ENCODE measurements around the gene PLXNA2.

Gene PLXNA2

DNA sequence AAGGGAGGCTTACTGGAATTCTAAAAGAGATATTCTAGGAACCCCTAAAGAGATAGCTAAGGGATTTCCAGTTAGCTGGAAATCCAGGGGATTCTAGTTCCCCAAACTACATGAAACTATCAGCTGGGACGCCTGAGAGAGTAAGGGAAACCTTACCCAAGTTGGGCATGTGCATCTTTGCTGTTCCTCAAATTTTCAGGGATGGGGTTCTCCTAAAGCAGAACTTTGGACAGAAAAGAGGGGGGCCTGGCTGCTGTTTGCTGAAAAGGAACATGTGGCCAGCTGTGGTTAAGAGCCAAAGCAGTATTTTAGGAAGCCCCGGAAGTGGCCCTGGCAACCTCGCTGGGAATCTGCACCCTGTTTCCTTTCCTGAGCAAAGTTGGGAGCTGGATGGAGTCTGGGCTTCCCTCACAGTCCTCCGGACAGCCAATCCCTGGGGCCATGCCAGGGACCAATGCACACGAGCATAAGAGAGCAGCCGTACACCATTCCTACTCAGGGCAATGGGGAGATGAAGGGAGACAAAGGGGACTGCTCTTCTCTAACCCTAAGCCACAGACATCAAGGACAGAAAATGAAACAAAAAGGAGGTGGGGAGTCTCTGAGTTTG is 154.3 kb downstream of the PLXNA2 start:
- TF ChIP-seq, protein P1, sequence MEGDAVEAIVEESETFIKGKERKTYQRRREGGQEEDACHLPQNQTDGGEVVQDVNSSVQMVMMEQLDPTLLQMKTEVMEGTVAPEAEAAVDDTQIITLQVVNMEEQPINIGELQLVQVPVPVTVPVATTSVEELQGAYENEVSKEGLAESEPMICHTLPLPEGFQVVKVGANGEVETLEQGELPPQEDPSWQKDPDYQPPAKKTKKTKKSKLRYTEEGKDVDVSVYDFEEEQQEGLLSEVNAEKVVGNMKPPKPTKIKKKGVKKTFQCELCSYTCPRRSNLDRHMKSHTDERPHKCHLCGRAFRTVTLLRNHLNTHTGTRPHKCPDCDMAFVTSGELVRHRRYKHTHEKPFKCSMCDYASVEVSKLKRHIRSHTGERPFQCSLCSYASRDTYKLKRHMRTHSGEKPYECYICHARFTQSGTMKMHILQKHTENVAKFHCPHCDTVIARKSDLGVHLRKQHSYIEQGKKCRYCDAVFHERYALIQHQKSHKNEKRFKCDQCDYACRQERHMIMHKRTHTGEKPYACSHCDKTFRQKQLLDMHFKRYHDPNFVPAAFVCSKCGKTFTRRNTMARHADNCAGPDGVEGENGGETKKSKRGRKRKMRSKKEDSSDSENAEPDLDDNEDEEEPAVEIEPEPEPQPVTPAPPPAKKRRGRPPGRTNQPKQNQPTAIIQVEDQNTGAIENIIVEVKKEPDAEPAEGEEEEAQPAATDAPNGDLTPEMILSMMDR (IDR thresholded peaks at IDR 0.05; ENCODE audit: low read length, missing control alignments) = no peak
- no peak overlapping the region for H3K4me3 ChIP-seq (replicated peaks; ENCODE audit: low read depth, low read length)
- DNase-seq (ENCODE audit: low read depth) = no peak

DNA sequence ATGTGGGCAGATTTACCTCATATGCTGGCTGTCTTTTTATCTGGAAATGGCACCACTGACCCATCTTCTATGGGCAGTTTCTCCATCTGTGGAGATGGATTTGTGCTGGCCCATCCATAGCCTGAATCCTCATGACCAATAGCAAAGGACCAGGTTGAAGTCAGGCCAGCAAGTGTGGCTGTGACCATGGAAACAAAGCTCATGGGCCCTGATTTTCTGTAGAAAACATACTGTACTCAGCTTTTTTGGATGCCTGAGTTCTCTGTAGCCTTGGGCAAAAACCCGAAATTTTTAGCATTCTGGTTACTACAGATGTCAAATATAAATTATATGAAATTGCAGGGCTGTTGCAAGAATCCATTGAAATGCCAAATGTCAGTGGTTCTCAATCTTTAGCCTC is 155.0 kb downstream of the PLXNA2 start:
- TF ChIP-seq, protein P1 (IDR thresholded peaks at IDR 0.05; ENCODE audit: low read length, missing control alignments) = no peak
- no peak overlapping the region for H3K4me3 ChIP-seq (replicated peaks; ENCODE audit: low read depth, low read length)
- no peak for DNase-seq (ENCODE audit: low read depth)

DNA sequence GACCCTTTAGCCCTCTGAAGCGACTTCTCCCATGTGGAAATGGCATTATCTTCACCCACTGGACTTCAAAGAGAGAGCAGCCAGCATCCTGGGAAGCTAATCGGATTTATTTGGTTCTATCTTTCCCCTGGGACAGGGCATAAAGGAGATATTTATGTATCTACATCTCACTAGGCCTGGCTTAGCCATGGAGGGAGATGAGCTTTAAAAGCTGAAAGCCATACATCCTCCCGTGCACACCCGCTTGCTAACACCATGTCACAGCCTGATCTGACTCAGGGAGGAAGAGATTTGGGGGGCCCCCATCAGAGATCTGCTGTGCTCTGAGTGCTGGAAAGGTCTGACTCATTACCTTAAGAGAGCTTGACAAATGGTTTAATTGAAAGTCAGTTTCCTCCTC is 155.9 kb downstream of the PLXNA2 start:
- H3K4me3 ChIP-seq (replicated peaks; ENCODE audit: low read depth, low read length) = no peak overlapping the region
- TF ChIP-seq, protein P1 (IDR thresholded peaks at IDR 0.05; ENCODE audit: low read length, missing control alignments) = no peak
- DNase-seq (ENCODE audit: low read depth) = no peak

DNA sequence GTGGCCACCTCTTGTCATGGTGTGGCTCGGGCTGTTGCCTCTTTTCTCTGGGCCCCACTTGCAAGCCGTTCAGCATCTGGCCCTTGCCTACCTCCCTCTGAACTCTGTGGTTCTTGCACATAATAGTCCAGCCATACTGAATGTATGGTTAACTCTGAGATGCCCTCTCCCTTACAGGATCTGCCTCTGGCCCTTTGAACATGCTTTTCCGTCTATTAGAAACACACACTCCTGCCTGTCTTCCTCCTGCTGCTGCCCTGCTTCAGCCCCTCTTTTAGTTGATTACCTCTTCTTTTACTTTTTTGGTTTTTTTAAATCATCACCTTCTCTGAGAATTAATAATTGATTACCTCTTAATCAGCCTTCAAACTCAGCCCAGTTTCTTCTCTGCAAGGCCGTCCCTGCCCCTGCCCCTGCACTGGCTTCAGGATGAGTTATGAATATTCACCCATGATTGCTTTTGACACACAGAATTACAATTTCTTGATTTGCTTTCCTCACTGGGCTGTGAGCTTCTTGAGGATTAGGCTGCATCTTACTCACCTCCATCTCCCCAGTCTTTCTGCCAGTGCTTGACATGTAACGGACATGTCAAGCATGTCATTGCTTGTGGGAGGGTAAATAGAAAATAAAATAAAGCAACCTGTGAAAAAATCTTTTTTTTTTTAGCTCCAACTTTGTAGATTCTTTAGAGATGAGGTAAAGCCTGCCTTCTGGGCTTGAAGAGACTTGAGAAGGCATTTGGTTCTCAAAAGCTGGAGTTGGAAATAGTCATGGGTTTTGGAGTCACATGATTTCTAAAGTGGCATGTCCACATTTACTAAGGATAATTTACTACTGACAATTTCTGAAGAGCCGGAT is 158.3 kb downstream of the PLXNA2 start:
- no peak overlapping the region for H3K4me3 ChIP-seq (replicated peaks; ENCODE audit: low read depth, low read length)
- no peak for DNase-seq (ENCODE audit: low read depth)

GRCh38 chr1:208084764-208085163 is 159.4 kb downstream of the PLXNA2 start:
- no peak overlapping the region for H3K4me3 ChIP-seq (replicated peaks; ENCODE audit: low read depth, low read length)
- TF ChIP-seq, protein P1 (IDR thresholded peaks at IDR 0.05; ENCODE audit: low read length, missing control alignments) = no peak
- no peak for DNase-seq (ENCODE audit: low read depth)

More for the DNA sequence above, 158.3 kb downstream of the PLXNA2 start:
- TF ChIP-seq, protein P1 (IDR thresholded peaks at IDR 0.05; ENCODE audit: low read length, missing control alignments) = no peak

DNA sequence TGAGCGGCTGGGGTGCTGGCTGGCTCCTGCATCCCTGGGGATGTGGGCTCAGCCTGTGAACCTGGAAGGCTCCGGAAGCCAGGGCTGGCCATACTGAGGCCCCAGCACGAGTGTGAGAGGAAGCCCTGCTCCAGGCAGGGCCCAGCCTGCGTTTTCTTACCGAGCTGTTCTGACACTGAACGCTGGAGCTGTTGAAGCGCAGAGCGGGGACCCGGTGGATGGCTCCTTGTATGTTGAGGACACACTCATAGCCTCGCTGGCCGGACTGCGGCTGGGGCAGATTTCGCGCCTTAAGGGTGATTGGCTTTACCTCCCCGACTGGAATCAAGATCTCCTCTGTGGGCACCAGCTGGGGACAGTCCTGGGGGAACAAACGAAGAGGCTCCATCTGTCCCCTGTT is 160.0 kb downstream of the PLXNA2 start:
- DNase-seq (ENCODE audit: low read depth) = no peak
- H3K4me3 ChIP-seq (replicated peaks; ENCODE audit: low read depth, low read length) = no peak overlapping the region
- TF ChIP-seq, protein P1 (IDR thresholded peaks at IDR 0.05; ENCODE audit: low read length, missing control alignments) = no peak
